Stimulated activated CD8-positive, alpha-beta memory T cell treated with anti-CD3 and anti-CD28 coated beads, Interleukin-2, amount 100 ng/mL, for 1 hour (primary cell): ENCODE measurements around the gene PALM.
"Not testable (repeated sequence)": the region's sequence is repeated elsewhere in the genome, so short reads cannot be mapped to it uniquely, and the experiment has no call there.

ENCODE experiments used
- DNase-seq, 2 donors: peaks; one replicate each; pipeline ENCODE4 v3.0.0-alpha.2; 2020; ENCODE audit warnings: low read depth in 2 of 2

PALM gene

DNA sequence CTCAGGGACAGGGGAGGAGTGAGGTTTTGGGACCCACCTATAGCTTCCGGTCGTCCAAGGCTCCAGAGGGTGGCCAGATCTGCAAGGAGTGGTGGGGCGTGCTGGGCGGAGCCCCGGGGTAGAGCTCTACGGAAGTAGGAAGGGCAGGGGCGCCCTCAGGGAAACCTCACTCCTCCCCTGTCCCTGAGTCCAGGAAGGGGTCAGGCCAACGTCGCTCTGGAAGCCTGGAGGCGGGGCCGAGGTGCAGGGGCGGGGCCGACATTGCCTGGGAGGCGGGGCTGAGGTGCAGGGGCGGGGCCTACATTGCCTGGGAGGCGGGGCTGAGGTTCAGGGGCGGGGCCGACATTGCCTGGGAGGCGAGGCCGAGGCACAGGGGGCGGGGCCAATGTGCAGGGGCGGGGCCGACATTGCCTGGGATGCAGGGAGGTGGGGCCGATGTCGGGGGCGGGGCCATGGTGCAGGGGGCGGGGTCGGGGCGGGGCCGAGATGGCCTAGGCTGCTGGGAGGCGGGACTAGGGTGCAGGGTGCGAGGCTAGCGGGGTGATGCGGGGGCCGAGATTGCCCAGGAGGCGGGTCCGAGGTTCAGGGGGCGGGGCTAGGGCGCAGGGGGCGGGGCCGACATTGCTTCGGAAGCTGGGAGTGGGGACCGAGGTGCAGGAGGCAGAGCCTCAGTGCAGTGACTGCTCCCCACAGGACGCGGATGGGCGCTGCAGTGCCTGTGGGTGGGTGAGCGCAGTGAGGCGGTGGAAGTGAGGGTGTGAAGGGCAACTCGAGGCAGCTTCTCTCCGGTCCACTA, 4.9 kb upstream of the PALM start:
- DNase-seq = peak; percentile 24 to 50

DNA sequence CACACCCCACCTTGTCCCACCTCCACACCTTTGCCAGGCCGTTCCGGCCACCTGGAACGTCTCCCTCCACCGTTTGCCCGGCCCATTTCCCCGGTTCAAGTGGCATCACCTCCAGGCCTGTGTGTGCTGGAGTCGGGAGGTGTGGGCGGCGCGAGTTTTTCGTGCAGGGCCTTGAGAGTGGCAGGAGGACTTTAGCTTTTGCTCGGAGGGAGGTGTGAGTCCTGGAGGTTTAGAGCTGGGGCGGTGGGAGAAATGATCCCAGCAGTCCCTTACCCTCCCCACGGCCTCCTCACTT, 4.3 kb upstream of the PALM start:
- no peak for DNase-seq

DNA sequence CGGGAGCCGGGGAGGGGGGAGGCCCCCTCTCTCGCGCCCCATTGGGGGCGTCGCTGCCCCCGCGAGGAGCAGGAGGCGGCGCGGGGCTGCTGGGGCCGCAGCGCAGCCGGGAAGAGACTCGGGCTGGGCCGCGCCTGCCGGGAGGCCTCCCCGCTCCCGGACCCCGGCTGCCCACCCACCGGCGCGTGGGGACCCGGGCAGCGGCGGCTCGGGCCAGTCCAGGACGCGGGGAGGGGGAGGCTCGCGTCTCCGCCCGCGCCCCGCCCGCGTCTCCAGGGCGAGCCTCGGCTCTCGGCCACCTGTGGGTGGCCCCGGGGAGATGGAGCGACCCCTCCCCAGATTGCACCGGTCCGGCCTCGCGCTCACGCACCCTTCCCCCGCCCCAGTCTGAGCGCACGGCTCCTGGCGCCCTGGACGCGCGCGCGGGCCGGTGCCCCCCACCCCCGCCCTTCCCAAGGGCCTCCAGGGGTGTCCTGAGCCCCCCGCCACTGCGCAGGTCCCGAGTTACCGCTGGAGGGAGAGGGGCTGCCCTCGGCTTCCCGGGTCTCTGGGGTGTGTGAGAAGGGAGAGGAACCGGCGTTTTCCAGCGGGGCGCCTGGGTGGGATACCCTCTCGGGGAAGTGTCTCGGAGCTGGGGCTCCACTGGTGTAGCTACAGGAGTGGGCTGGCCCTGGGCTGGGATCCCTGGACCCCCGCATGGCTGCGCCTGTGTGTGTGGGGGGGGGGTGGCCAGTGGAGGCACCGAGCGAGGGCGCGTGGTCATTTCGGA, 645 bp downstream of the PALM start:
- DNase-seq = no peak

GRCh38 chr19:709965-710571, 1.3 kb downstream of the PALM start:
- DNase-seq = no peak

DNA sequence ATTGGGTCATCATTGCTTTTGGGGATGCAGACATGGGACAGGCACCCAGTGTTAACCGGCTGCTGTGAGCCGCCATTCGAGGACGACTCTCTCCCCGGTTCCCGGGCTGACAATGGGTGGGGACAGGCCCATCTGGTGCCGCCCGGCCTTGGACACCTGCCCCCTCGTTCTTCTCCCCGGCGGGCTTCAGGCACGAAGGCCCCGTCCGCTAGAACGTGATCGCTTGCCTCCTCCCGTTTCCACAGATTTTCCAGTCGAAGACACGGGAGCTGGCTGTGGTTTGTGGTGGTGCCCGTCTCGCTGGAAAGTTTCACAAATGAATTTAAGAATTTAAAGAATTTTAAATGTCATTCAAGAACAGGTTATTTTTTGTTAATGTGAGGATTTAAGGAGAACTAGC, 2.0 kb downstream of the PALM start:
- no peak for DNase-seq

DNA sequence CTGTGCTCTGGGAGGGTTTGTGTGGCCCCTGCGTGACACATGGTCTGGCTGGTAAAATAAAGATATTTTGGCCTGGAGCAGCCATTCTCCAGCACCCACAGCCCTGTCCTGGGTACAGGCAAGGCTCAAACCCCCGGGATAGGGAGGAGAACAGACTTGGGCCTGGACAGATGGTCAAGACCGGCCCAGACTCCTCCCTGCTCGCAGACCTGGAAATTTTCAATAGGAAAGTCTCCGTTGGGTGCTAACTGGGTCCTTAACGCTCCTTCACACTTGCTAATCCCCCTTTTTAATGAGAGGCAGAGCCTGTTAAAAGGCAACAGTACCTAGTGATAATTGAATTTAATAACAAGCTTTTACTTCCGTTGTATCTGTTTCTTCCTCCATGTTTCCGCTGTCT, 2.5 kb downstream of the PALM start:
- no peak for DNase-seq

DNA sequence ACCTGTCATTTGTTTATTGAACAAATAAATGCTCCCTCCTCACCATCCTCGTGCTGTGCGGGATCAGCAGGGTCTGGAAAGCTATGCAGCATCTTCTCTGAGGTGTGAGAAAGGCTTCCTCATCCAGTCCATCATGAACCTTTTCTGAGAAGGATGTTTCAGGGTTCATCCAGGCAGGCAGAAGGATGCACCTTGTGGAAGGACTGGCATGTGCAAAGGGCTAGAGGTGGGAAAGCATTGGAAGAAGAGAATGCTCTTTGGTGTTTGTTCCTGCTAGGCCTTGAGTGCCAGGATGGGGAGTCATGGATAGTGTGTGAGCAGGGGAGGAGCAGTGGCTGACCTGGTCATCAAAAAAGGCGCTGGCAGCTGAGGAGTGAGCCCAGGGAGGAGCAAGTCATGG, 6.6 kb downstream of the PALM start:
- no peak for DNase-seq

DNA sequence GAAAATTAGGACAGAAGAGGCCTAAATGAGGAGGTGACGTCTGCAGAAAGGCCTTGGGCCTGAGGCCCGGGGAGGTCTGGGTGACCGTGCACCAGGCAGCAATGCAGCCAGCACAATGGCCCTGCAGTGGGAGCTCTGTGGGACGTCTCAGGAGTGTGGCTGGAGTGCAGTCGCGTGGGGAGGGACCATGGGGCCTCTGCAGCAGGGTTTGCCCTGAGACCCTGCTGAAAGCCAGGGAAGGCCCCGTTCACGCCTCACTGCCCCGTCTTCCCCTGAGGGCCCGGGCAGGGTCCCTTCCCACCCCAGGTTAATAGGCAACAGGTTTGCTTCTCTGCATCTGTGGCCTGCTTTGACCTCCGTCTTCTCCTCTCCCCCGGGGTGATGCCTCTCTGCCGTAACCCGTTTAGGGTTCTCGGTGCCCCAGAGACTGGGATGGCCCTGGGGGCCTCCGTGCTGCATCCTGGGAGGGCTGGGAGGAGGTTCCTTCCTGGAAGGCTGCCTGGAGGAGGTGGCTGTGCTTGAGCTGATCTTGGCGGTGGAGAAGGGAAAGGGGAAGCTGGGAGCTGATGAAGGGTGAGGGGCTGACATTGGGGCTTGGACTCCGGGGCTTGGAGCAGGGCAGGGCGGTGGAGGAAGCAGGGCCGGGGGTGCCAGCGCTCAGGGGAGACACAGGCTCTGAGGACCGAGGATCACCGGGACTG, 9.7 kb downstream of the PALM start:
- no peak for DNase-seq

- no peak for DNase-seq
These were observed 10.3 kb downstream of the PALM start for GRCh38 chr19:718991-719512.

- no peak for DNase-seq
These were observed 11.1 kb downstream of the PALM start for GRCh38 chr19:719636-720344.

DNA sequence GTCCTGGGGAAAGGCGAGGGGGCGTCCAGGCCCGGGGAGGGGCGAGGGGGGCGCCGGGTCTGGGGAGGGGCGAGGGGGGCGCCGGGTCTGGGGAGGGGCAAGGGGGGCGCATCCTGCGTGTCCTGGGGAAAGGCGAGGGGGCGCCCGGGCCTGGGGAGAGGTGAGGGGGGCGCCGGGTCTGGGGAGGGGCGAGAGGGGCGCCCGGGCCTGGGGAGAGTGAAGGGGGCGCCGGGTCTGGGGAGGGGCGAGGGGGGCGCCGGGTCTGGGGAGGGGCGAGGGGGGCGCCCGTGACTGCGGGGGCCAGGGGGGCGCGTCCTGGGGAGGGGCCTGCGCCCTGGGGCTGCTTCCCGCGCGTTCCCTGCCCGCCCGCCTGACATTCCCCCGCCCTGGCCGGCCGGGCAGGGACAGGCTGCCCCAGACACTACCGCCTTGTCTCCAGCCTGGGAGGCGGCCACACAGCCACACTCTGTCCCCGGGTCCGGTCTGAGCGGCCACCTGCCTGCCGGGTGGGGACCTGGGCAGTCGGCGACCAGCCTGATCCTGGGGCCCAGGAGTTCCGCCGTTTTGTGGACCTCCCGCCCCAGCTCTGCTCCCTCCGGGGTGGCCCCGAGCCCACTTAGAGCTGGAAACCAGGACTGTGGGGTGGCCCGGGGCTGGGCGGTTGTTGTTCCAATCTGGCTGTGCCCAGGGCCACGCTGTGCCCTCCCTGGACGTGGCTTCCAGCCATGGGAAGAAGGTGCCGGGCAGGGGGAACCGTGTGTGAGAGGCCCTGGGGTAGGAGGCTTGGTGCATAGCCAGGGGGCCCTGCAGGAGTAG, 11.8 kb downstream of the PALM start:
- DNase-seq = no peak

GRCh38 chr19:722553-723101, 13.9 kb downstream of the PALM start:
- no peak for DNase-seq

GRCh38 chr19:723247-723646, 14.5 kb downstream of the PALM start:
- DNase-seq = no peak

DNA sequence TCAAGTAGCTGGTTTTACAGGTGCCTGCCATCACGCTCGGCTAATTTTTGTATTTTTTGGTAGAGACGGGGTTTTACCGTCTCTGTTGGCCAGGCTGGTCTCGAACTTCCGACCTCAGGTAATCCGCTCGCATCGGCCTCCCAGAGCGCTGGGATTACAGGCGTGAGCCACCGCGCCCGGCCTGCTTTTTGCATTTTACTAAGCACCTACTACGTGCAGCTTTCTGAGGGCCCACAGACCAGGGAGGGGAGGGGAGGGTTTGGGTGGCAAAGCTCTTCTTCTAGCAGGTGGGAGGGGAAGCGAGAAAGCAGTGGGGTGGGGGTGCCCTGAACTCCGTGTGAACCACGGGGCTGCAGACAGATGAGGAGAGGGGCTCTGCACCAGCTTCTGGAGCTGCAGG, 15.0 kb downstream of the PALM start:
- DNase-seq = no peak

- DNase-seq = no peak
These were observed 16.8 kb downstream of the PALM start for GRCh38 chr19:725461-726089.

DNA sequence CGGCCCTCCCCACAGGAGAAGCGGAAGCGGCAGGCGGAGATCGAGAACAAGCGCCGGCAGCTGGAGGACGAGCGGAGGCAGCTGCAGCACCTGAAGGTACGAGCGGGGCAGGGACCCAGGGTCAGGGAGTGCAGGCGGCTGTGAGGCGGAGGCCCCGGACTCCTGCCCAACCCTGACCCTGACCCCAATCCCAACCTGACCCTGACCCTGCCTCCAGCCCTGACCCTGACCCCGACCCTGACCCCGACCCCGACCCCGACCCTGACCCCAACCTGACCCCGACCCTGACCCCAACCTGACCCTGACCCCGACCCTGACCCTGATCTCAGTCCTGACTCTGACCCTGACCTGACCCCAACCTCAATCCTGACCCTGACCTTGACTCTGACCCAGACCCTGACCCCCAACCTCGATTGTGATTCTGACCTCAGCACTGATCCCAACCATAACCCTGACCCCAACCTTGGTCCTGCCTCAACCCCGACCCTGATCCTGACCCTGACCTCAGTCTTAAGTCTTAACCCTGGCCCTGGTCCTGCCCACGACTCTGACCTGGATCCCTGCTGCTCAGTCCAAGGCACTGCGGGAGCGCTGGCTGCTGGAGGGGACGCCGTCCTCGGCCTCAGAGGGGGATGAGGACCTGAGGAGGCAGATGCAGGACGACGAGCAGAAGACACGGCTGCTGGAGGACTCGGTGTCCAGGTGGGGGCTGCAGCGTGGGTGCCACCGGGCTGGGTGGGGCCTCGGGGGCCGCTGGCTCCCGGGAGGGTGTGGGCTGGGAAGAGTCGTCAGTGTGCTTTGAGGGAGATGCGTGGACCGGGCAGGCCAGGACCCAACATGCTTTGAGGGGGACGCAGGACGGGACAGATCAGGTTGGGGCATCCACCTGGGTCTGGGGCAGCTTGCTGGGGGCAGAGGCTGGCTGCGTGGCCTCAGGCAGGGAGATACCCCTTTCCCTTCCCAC, 18.5 kb downstream of the PALM start:
- no peak for DNase-seq

GRCh38 chr19:728011-728410, 19.3 kb downstream of the PALM start:
- DNase-seq = no peak

DNA sequence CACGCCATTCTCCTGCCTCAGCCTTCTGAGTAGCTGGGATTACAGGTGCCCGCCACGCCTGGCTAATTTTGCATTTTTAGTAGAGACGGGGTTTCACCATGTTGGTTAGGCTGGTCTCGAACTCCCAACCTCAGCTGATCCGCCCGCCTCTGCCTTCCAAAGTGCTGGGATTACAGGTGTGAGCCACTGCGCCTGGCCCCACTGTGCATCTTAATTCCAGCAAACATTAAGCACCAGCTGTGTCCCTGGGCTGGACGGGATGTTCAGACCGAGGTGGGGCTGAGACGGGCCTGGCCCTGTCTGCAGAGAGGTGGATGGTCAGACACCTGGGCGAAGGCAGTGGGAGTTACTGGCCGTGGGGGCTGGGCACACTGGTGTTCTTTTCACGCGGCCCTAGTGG, 20.8 kb downstream of the PALM start:
- DNase-seq = not testable (repeated sequence)
